Stomach (tissue), 9 donors: Measurements from ENCODE around the gene PRRX2. TPM values are rescaled to one million over a fixed set of nuclear protein-coding genes. Genes with fewer than 3 reads are reported as not detected.
A peak's percentile ranks its signal among the peaks of the same experiment; 100 is the strongest.
"Not testable (repeated sequence)": the region's sequence is repeated elsewhere in the genome, so short reads cannot be mapped to it uniquely, and the experiment has no call there.

Experiments used
- DNase-seq, 2 donors: peaks; one replicate each; pipeline versions ENCODE4 v3.0.0 to v3.0.0-alpha.2; 2013 to 2019
- H3K27ac ChIP-seq, 5 donors: fragments of 200-600 bp in 4 of 5; sonication (generic) in 4 of 5; one replicate each; pipeline ENCODE4 v1.5.1; 2013 to 2019; ENCODE audit warnings: mild to moderate bottlenecking in 1 of 5, moderate library complexity in 1 of 5
- H3K27me3 ChIP-seq, 3 donors: fragments of 200-600 bp; sonication (generic); one replicate each; pipeline ENCODE4 v1.5.1; 2017 to 2019; ENCODE audit warnings: mixed run types in 1 of 3
- H3K36me3 ChIP-seq, 4 donors: fragments of 200-600 bp; sonication (generic); 1 replicate in 3 of 4; 2 replicates in 1 of 4; pipeline ENCODE4 v1.5.1; 2016 to 2019
- H3K4me1 ChIP-seq, 4 donors: fragments of 200-600 bp; sonication (generic); one replicate each; pipeline ENCODE4 v1.5.1; 2016 to 2019
- H3K4me3 ChIP-seq, 4 donors: fragments of 200-600 bp; sonication (generic) in 3 of 4; one replicate each; pipeline ENCODE4 v1.5.1; 2016 to 2019; ENCODE audit warnings: mild to moderate bottlenecking in 1 of 4
- H3K9me3 ChIP-seq, 4 donors: fragments of 200-600 bp; sonication (generic); one replicate each; pipeline ENCODE4 v1.5.1; 2016 to 2019
- CTCF ChIP-seq, 7 experiments: fragments of 450-650 bp in 4 of 7; fragments of 200-600 bp in 3 of 7; sonication (generic) in 3 of 7; IDR thresholded peaks; one replicate each; pipeline ENCODE4 v1.5.1; 2016 to 2019; ENCODE audit warnings: antibody characterized with exemption in 7 of 7, control low read depth in 2 of 7, mild to moderate bottlenecking in 1 of 7
- EP300 ChIP-seq: sonication (generic); formaldehyde crosslinking; IDR thresholded peaks from one replicate; pipeline ENCODE4 v1.6.1; 2017; ENCODE audit warnings: antibody characterized with exemption
- POLR2A ChIP-seq, 4 donors: fragments of 450-650 bp; IDR thresholded peaks; one replicate each; pipeline ENCODE4 v1.6.1; 2016; ENCODE audit warnings: antibody characterized with exemption in 4 of 4, control low read depth in 2 of 4, mild to moderate bottlenecking in 1 of 4, moderate library complexity in 1 of 4
- POLR2AphosphoS5 ChIP-seq, 3 donors: sonication (generic); formaldehyde crosslinking; IDR thresholded peaks; one replicate each; pipeline ENCODE4 v1.6.1; 2016; ENCODE audit warnings: antibody characterized with exemption in 3 of 3
- WGBS, 5 donors: extraction: QIAGEN DNeasy Blood & Tissue Kit in 3 of 5; methylation state at CpG; one replicate each; pipeline versions ENCODE4 v1.1.5 to v1.1.7; 2013 to 2018; 5-methylcytosine and 5-hydroxymethylcytosine counted together
- intact Hi-C: fragments of 100-400 bp; cut with DNase I; formaldehyde crosslinking; loops from one replicate; pipeline ENCODE4 v1.15.1; 2023; ENCODE audit warnings: low total_unique reads
- polyA plus RNA-seq, 3 donors: library from polyadenylated mRNA; stranded (reverse); fragments of 200-250 nt; gene quantifications; one replicate each; pipeline ENCODE4 v1.2.3, GENCODE V29; 2013
- total RNA-seq, 5 donors: library from RNA; depleted of rRNA; stranded (reverse); fragments of >200 nt; gene quantifications; one replicate each; pipeline versions ENCODE4 v1.1.0 to v1.2.3, GENCODE V29; 2014 to 2016
- donor health status: healthy with polysubstance abuse.
- donor health status: Bipolar disorder and iron deficiency.
- donor health status: healthy.

The PRRX2 gene
- total and polyA plus RNA-seq, 8 donors: 0.87 to 8.4 (median 3.0) TPM; not detected in 2

DNA sequence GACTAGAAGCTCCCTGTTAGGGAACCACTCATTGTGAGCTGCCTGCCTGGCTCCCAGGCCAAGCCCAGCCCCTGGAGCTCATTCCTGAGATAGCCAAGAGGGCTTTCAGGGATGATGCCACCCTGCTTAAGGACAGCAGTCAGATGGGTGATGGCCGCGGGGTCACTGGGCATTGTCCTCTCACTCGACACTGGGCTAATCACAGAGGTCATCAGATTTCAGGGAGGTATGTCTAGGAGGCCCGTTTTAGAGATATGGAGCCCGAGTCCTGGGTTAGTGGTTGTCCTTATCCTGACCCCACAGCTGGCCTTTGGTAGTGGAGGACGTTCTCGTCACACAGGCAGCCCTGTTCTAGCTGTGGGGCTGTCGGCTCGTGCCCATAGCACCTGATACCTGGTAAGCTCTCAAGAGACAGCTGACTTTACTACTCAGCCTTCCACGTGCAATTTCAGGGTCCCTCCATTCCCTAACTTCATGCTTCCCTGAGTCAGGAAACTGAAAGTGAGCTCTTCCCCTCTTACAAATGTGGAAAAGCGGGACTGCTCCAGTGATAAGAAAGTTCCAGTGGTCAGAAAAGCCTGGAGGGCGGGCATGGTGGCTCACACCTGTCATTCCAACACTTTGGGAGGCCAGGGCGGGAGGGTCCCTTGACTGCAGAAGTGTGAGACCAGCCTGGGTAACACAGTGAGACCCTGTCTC lies 94.5 kb downstream of the PRRX2 start:
- H3K27ac ChIP-seq: no peak overlapping the region
- H3K4me3 ChIP-seq: no peak overlapping the region
- H3K4me1 ChIP-seq: peaks cover 6 to 30% (median 16%) of the 10 kb centered on the region in 4 donors
- H3K36me3 ChIP-seq: no peaks in the 10 kb centered on the region
- intact Hi-C loops: no loop called here
- WGBS, 5 donors: 63 to 79% (median 73%) methylated on average over 12 to 13 of the region's 13 CpGs
- no peak for DNase-seq
- no peaks in the 10 kb centered on the region for H3K9me3 ChIP-seq
- TF ChIP-seq CTCF (IDR thresholded peaks at IDR 0.05) (no peak), EP300 (no peak), POLR2A (IDR thresholded peaks at IDR 0.05) (no peak), POLR2AphosphoS5 (IDR thresholded peaks at IDR 0.05) (no peak)
- no peaks in the 10 kb centered on the region for H3K27me3 ChIP-seq

DNA sequence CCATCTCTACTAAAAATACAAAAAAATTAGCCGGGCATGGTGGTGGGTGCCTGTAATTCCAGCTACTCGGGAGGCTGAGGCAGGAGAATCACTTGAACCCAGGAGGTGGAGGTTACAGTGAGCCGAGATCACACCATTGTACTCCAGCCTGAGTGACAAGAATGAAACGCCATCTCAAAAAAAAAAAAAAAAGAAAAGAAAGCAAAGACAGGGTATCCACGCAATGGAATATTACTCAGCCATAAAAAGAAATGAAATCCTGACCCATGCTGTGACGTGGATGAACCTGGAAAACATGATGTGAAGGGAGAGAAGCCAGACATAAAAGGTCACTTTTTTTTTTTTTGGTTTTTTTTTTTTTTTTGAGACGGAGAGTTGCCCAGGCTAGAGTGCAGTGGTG lies 95.3 kb downstream of the PRRX2 start:
- not testable (repeated sequence) for H3K9me3 ChIP-seq, H3K36me3 ChIP-seq

DNA sequence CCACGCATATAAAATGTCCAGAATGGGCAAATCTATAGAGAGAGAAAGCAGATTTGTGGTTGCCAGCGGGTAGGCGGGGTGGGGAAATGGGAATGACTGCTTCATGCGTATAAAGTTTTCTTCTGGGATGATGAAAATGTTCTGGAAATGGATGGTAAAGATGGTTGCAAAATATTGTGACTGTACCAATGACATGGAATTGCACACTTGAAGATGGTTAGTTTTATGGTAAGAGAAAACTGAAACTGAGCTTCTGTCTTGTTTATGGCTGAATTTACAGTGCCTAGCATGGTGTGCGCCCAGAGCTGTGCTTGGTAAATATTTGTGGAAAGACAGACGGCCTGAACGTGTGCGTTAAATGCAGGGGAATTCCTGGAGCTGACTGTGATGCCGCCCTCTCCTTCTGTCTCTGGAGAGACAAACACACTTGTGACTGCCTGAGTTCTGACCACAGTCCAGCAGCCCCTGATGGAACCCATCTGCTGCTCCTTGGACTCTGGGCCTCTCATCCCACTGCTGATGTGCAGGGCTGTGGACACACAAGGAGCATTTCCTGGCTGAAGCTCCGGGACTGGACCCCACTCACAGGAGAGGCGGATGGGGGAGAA lies 96.0 kb downstream of the PRRX2 start:
- TF ChIP-seq POLR2AphosphoS5 (IDR thresholded peaks at IDR 0.05) (no peak), EP300 (no peak), POLR2A (IDR thresholded peaks at IDR 0.05) (no peak), CTCF (IDR thresholded peaks at IDR 0.05) (no peak)
- Histone ChIP-seq H3K4me3 (no peak overlapping the region), H3K4me1 (peaks cover 6 to 30% (median 16%) of the 10 kb centered on the region in 4 donors), H3K27me3 (no peaks in the 10 kb centered on the region), H3K9me3 (no peaks in the 10 kb centered on the region), H3K27ac (peak overlapping the region; percentile 65 to 83 (median 77)), H3K36me3 (no peaks in the 10 kb centered on the region)
- intact Hi-C loops: no loop called here
- peak; percentile 35 to 89 for DNase-seq
- 44 to 56% (median 50%) methylated on average over 9 to 11 of the region's 11 CpGs for WGBS, 5 donors

More for the DNA sequence above, 95.3 kb downstream of the PRRX2 start:
- Histone ChIP-seq H3K27ac (peak overlapping the region in 4 of 5 donors; percentile 77 to 83 (median 80)), H3K4me1 (peaks cover 6 to 30% (median 16%) of the 10 kb centered on the region in 4 donors)
- DNase-seq, intact Hi-C loops, H3K4me3 ChIP-seq, H3K27me3 ChIP-seq: not testable (repeated sequence)
- 84 to 89% (median 86%) methylated on average over 7 of the region's 7 CpGs for WGBS, 5 donors

- Histone ChIP-seq H3K9me3 (no peaks in the 10 kb centered on the region), H3K27ac (peak overlapping the region; percentile 65 to 83 (median 77)), H3K36me3 (no peaks in the 10 kb centered on the region), H3K4me1 (peaks cover 6 to 28% (median 15%) of the 10 kb centered on the region in 4 donors), H3K27me3 (no peaks in the 10 kb centered on the region), H3K4me3 (no peak overlapping the region)
- TF ChIP-seq CTCF (IDR thresholded peaks at IDR 0.05) (no peak), POLR2AphosphoS5 (IDR thresholded peaks at IDR 0.05) (peak in 1 of 3 donors; percentile 7)
- DNase-seq: peak in 1 of 2 donors; percentile 71
- 23 to 60% (median 27%) methylated on average over 2 to 6 of the region's 6 CpGs for WGBS, 5 donors
- intact Hi-C loops: no loop called here
Observed at GRCh38 chr9:129761901-129762369, 96.5 kb downstream of the PRRX2 start.
